ENCODE results near the gene IGFL2. TPM values are rescaled to one million over a fixed set of nuclear protein-coding genes. Genes with fewer than 3 reads are reported as not detected.

Gene IGFL2
- total and polyA plus RNA-seq, 4 donors, result not detected

DNA sequence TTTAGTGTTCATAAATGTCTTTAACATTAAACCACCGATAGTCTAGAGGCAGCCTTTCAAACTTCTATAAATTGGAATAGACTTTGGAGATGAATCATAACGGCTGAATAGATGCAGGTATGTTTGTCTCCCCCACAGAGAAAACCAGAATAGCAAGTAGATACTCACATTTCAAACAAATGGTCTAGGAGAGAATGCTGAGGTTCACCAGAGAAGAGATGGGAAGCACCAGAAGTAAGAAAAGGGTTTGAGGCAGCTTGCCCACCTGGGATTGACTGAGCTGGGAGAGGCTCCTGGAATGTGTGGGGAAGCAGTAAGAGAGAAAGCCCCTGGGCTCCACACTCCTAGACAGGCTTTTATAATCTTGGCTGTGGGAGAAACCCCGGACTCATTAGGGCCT is 29.9 kb upstream of the IGFL2 start:
- no peaks in the 10 kb centered on the region for H3K27me3 ChIP-seq (ENCODE audit: control insufficient read depth in 3 of 3, insufficient read depth in 3 of 3, low read length in 2 of 3)
- no peaks in the 10 kb centered on the region for H3K4me1 ChIP-seq (ENCODE audit: control insufficient read depth in 5 of 5, insufficient read depth in 5 of 5, low read length in 5 of 5)
- no peak overlapping the region for H3K4me3 ChIP-seq
- peaks cover 0 to 10% (median 1%) of the 10 kb centered on the region in 4 donors for H3K9me3 ChIP-seq (ENCODE audit: control insufficient read depth in 4 of 4, insufficient read depth in 3 of 4, low read length in 3 of 4)
- H3K27ac ChIP-seq (ENCODE audit: low read depth in 1 of 2, low read length in 1 of 2), result no peak overlapping the region
- no peaks in the 10 kb centered on the region for H3K36me3 ChIP-seq (ENCODE audit: control insufficient read depth in 4 of 4, insufficient read depth in 4 of 4, low read length in 4 of 4)
- ATAC-seq (ENCODE audit: insufficient read depth, low FRiP score), result no peak
- TF ChIP-seq, protein P1, sequence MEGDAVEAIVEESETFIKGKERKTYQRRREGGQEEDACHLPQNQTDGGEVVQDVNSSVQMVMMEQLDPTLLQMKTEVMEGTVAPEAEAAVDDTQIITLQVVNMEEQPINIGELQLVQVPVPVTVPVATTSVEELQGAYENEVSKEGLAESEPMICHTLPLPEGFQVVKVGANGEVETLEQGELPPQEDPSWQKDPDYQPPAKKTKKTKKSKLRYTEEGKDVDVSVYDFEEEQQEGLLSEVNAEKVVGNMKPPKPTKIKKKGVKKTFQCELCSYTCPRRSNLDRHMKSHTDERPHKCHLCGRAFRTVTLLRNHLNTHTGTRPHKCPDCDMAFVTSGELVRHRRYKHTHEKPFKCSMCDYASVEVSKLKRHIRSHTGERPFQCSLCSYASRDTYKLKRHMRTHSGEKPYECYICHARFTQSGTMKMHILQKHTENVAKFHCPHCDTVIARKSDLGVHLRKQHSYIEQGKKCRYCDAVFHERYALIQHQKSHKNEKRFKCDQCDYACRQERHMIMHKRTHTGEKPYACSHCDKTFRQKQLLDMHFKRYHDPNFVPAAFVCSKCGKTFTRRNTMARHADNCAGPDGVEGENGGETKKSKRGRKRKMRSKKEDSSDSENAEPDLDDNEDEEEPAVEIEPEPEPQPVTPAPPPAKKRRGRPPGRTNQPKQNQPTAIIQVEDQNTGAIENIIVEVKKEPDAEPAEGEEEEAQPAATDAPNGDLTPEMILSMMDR (IDR thresholded peaks at IDR 0.05; ENCODE audit: control extremely low read depth, extremely low read depth), result no peak
- DNase-seq, result no peak
- 81 to 90% methylated on average over 3 of the region's 3 CpGs for WGBS, 2 donors
- no peak overlapping the region for H3K9ac ChIP-seq (ENCODE audit: insufficient read depth in 1 of 2, low read length in 2 of 2)

DNA sequence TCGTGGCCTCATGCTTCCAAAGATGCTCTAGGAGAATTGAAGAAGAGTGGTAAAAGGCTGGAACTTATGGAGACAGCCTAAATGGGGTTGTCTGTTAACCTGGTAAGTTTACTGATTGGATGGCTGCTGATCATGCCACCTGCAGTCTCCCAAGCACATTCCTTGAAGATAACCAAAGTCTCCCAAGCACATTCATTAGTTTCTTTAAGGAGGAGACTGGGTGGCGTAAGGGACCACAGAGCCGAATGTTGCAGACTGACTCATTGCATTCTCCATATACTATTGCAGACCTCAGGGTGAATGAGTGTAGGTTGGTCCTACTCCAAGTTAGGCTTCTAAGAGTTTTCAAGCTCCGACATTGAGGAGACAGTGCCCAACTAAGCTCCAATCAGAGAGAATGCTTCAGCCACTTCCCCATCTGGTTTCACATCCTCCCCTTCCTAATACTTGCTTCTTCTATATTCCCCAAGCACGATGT is 23.4 kb upstream of the IGFL2 start, which contains the start of gene IGFL3:
Gene IGFL3 (minus strand): TSS at position 51 of the 478 bp plus-strand sequence. CDS start 39 bp downstream, at position 12.
- ATAC-seq (ENCODE audit: insufficient read depth, low FRiP score), result no peak
- no peak within 1 kb of the TSS for H3K27ac ChIP-seq (ENCODE audit: low read depth in 1 of 2, low read length in 1 of 2)

DNA sequence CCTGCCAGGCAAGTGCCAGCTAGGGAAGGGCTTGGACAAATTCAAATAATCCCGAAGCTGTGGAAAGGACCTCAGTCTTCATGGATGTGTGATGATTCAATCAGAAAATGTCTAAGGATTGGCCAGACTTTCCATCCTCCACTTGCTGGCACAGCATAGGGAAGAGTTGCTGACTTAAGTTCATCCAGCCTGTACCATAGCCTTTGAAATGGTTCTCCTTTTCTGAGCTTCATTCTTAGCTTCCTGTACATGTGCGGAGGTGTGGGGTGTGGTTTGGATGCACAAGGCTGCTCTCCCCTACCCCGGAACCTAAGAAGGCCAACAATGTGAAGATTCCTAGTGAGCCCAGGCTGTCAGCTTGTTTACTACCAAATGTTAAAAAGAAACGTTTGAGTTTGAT is 22.6 kb upstream of the IGFL2 start:
- no peaks in the 10 kb centered on the region for H3K4me1 ChIP-seq (ENCODE audit: control insufficient read depth in 5 of 5, insufficient read depth in 5 of 5, low read length in 5 of 5)
- TF ChIP-seq, protein P1 (IDR thresholded peaks at IDR 0.05; ENCODE audit: control extremely low read depth, extremely low read depth), result no peak
- no peak overlapping the region for H3K4me3 ChIP-seq
- H3K27me3 ChIP-seq (ENCODE audit: control insufficient read depth in 3 of 3, insufficient read depth in 3 of 3, low read length in 2 of 3), result no peaks in the 10 kb centered on the region
- ATAC-seq (ENCODE audit: insufficient read depth, low FRiP score) (peak; percentile 62), DNase-seq (no peak)
- no peak overlapping the region for H3K9ac ChIP-seq (ENCODE audit: insufficient read depth in 1 of 2, low read length in 2 of 2)
- no peak overlapping the region for H3K27ac ChIP-seq (ENCODE audit: low read depth in 1 of 2, low read length in 1 of 2)
- no peaks in the 10 kb centered on the region for H3K36me3 ChIP-seq (ENCODE audit: control insufficient read depth in 4 of 4, insufficient read depth in 4 of 4, low read length in 4 of 4)
- H3K9me3 ChIP-seq (ENCODE audit: control insufficient read depth in 4 of 4, insufficient read depth in 3 of 4, low read length in 3 of 4), result no peaks in the 10 kb centered on the region
- 68 to 71% methylated on average over 4 of the region's 4 CpGs for WGBS, 2 donors

More for the DNA sequence above, 23.4 kb upstream of the IGFL2 start, which contains the start of gene IGFL3:
- no peaks in the 10 kb centered on the region for H3K36me3 ChIP-seq (ENCODE audit: control insufficient read depth in 4 of 4, insufficient read depth in 4 of 4, low read length in 4 of 4)
- no peaks in the 10 kb centered on the region for H3K4me1 ChIP-seq (ENCODE audit: control insufficient read depth in 5 of 5, insufficient read depth in 5 of 5, low read length in 5 of 5)
- no peaks in the 10 kb centered on the region for H3K27me3 ChIP-seq (ENCODE audit: control insufficient read depth in 3 of 3, insufficient read depth in 3 of 3, low read length in 2 of 3)
- peaks cover 0 to 5% (median 1%) of the 10 kb centered on the region in 4 donors for H3K9me3 ChIP-seq (ENCODE audit: control insufficient read depth in 4 of 4, insufficient read depth in 3 of 4, low read length in 3 of 4)
- no peak within 1 kb of the TSS for H3K9ac ChIP-seq (ENCODE audit: insufficient read depth in 1 of 2, low read length in 2 of 2)
- TF ChIP-seq, protein P1 (IDR thresholded peaks at IDR 0.05; ENCODE audit: control extremely low read depth, extremely low read depth), result no peak
- DNase-seq, result no peak
- no peak within 1 kb of the TSS for H3K4me3 ChIP-seq
- 87 to 88% methylated on average over 5 of the region's 5 CpGs for WGBS, 2 donors

DNA sequence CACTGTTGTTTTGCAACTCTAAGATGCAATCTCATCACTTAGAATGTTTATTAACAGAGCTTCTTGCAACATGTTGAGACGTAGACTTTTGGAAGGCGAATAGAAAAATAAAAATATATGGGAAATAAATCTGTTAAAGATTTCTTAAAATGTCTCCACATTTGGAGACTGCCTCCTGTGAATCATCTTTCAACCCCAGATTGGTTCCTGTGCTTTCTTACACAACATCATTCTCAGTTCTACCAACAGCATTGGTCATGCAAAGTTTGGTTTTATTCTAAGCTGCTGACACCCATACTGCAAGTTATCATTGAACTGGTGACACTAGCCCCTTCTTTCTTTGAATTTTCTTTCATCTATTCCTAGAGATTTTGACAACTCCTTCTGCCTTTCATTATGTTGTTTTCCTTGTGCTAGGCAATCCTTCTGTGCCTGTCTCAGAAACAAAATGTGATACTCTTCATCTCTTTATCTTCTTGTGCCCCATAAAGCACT is 21.9 kb upstream of the IGFL2 start:
- no peaks in the 10 kb centered on the region for H3K36me3 ChIP-seq (ENCODE audit: control insufficient read depth in 4 of 4, insufficient read depth in 4 of 4, low read length in 4 of 4)
- no peak overlapping the region for H3K4me3 ChIP-seq
- H3K4me1 ChIP-seq (ENCODE audit: control insufficient read depth in 5 of 5, insufficient read depth in 5 of 5, low read length in 5 of 5), result no peaks in the 10 kb centered on the region
- H3K27ac ChIP-seq (ENCODE audit: low read depth in 1 of 2, low read length in 1 of 2), result no peak overlapping the region
- peak in 1 of 3 donors; percentile 32 for DNase-seq
- TF ChIP-seq, protein P1 (IDR thresholded peaks at IDR 0.05; ENCODE audit: control extremely low read depth, extremely low read depth), result no peak
- ATAC-seq (ENCODE audit: insufficient read depth, low FRiP score), result no peak
- H3K9me3 ChIP-seq (ENCODE audit: control insufficient read depth in 4 of 4, insufficient read depth in 3 of 4, low read length in 3 of 4), result no peaks in the 10 kb centered on the region
- H3K9ac ChIP-seq (ENCODE audit: insufficient read depth in 1 of 2, low read length in 2 of 2), result no peak overlapping the region
- no peaks in the 10 kb centered on the region for H3K27me3 ChIP-seq (ENCODE audit: control insufficient read depth in 3 of 3, insufficient read depth in 3 of 3, low read length in 2 of 3)
- 90% methylated on average over 2 of the region's 2 CpGs for WGBS, 2 donors
